Neural cell (in vitro differentiated cells): ENCODE measurements around the gene LLGL2.

ENCODE experiments used
- CTCF ChIP-seq: fragments of 450-650 bp; IDR thresholded peaks from 2 replicates; pipeline ENCODE4 v1.5.1; 2014; ENCODE audit warnings: antibody characterized with exemption, mild to moderate bottlenecking, moderate library complexity; ENCODE audit not compliant: poor library complexity, severe bottlenecking
- EP300 ChIP-seq: fragments of 450-650 bp; conservative IDR thresholded peaks from 2 replicates; pipeline ENCODE4 v1.6.1; 2014; ENCODE audit warnings: antibody characterized with exemption, mild to moderate bottlenecking, moderate library complexity; ENCODE audit not compliant: poor library complexity, severe bottlenecking
- EZH2 ChIP-seq: fragments of 200-600, 300-800 bp; shearing (Covaris generic), sonication (generic); IDR thresholded peaks from 2 replicates; pipeline ENCODE4 v1.6.1; 2014; ENCODE audit warnings: antibody characterized with exemption, low read length, borderline replicate concordance, mild to moderate bottlenecking; ENCODE audit not compliant: insufficient read depth, poor library complexity, severe bottlenecking
- MXI1 ChIP-seq: fragments of 450-650 bp; conservative IDR thresholded peaks from 2 replicates; pipeline ENCODE4 v1.6.1; 2014; ENCODE audit warnings: antibody characterized with exemption, mild to moderate bottlenecking; ENCODE audit not compliant: poor library complexity, severe bottlenecking
- POLR2AphosphoS5 ChIP-seq: IDR thresholded peaks from 2 replicates; pipeline ENCODE4 v1.6.1; 2012
- REST ChIP-seq: IDR thresholded peaks from 2 replicates; pipeline ENCODE4 v1.6.1; 2012; ENCODE audit warnings: borderline replicate concordance
- SMC3 ChIP-seq: fragments of 450-650 bp; conservative IDR thresholded peaks from 2 replicates; pipeline ENCODE4 v1.6.1; 2014; ENCODE audit warnings: antibody characterized with exemption, mild to moderate bottlenecking, moderate library complexity; ENCODE audit not compliant: poor library complexity

GRCh38 chr17:75617675-75618074, 92.2 kb downstream of the LLGL2 start:
- no peak for TF ChIP-seq CTCF
- no peak for TF ChIP-seq EZH2
- no peak for TF ChIP-seq EP300
- TF ChIP-seq POLR2AphosphoS5 = no peak
- no peak for TF ChIP-seq MXI1
- no peak for TF ChIP-seq SMC3
- no peak for TF ChIP-seq REST
